Dermis microvascular lymphatic vessel endothelial cell (primary cell): ENCODE measurements around the gene LIMCH1. TPM values are rescaled to one million over a fixed set of nuclear protein-coding genes. Genes with fewer than 3 reads are reported as not detected.

Experiments used
- total RNA-seq: library from RNA; depleted of rRNA; stranded (reverse); fragments of >200 nt; gene quantifications from 2 replicates; pipeline ENCODE4 v1.2.1, GENCODE V29; 2014

Gene LIMCH1
- total RNA-seq, 1 donor from 2014 or later = 17.3 TPM

Other genes starting within 250 kb of the LIMCH1 start
- not detected in 2 replicates for gene PHOX2B, start 210.6 kb downstream of the LIMCH1 start, total RNA-seq